H1 (cell line): ENCODE measurements around the gene SLC16A8. TPM values are rescaled to one million over a fixed set of nuclear protein-coding genes. Genes with fewer than 3 reads are reported as not detected.

Experiments
- CTCF ChIA-PET: fragments of 300-600 bp; sonication (Branson Sonifier 250); formaldehyde crosslinking; loops from one replicate; lab custom pipeline; 2021; ENCODE audit not compliant: partially characterized antibody; lab: Charles Lee
- POLR2A ChIA-PET: fragments of 300-600 bp; sonication (Branson Sonifier 250); formaldehyde crosslinking; loops from one replicate; lab custom pipeline; 2021; ENCODE audit warnings: inconsistent platforms; ENCODE audit not compliant: partially characterized antibody; lab: Charles Lee
- DNase-seq, 2 experiments: peaks; one replicate each; pipeline versions ENCODE4 v3.0.0 to v3.0.0-alpha.2; 2010 to 2022; ENCODE audit warnings: low spot score in 2 of 2, low read depth in 1 of 2, mixed read lengths in 1 of 2
- FAIRE-seq: peaks from 2 replicates; lab custom pipeline; 2011; peaks lifted over from hg19 to GRCh38; lab: Jason Lieb, UNC
- H2AFZ ChIP-seq: 2 replicates; pipeline ENCODE4 v1.8.1; 2012; ENCODE audit warnings: low read length, inconsistent platforms
- H2AK5ac ChIP-seq: 2 replicates; pipeline ENCODE4 v1.6.1; 2013; ENCODE audit warnings: low read depth, low read length
- H2BK120ac ChIP-seq: replicated peaks from 2 replicates; pipeline ENCODE3; 2013; ENCODE audit warnings: low read depth, low read length, inconsistent platforms
- H2BK12ac ChIP-seq: 2 replicates; pipeline ENCODE4 v1.6.1; 2013; ENCODE audit warnings: low read depth, low read length
- H2BK15ac ChIP-seq: 2 replicates; pipeline ENCODE4 v1.6.1; 2013; ENCODE audit warnings: low read length
- H2BK20ac ChIP-seq: 2 replicates; pipeline ENCODE4 v1.6.1; 2013; ENCODE audit warnings: low read length
- H2BK5ac ChIP-seq: 2 replicates; pipeline ENCODE4 v1.6.1; 2013; ENCODE audit warnings: low read depth, low read length
- H3K14ac ChIP-seq: 2 replicates; pipeline ENCODE4 v1.6.1; 2013; ENCODE audit warnings: inconsistent platforms; ENCODE audit not compliant: insufficient read length
- H3K18ac ChIP-seq: 2 replicates; pipeline ENCODE4 v1.6.1; 2013; ENCODE audit warnings: low read length; ENCODE audit errors: extremely low read depth
- H3K23ac ChIP-seq: 2 replicates; pipeline ENCODE4 v1.6.1; 2013; ENCODE audit warnings: inconsistent platforms; ENCODE audit not compliant: insufficient read length
- H3K23me2 ChIP-seq: 2 replicates; pipeline ENCODE4 v1.6.1; 2013; ENCODE audit warnings: low read depth, low read length
- H3K27ac ChIP-seq: 2 replicates; pipeline ENCODE4 v1.6.1; 2011; ENCODE audit warnings: low read depth, low read length, inconsistent platforms
- H3K27me3 ChIP-seq, 4 experiments: replicated peaks in 1 of 4; 1 replicate in 1 of 4; 2 replicates in 3 of 4; pipeline versions ENCODE4 v1.6.1 to v1.8.1; 2011 to 2013; ENCODE audit warnings: low read length in 3 of 4, mild to moderate bottlenecking in 3 of 4, inconsistent platforms in 2 of 4, mixed read lengths in 2 of 4, moderate library complexity in 1 of 4; ENCODE audit not compliant: control insufficient read depth in 3 of 4, insufficient read depth in 3 of 4; ENCODE audit errors: extremely low read depth in 1 of 4
- H3K36me3 ChIP-seq, 4 experiments: 2 replicates each; pipeline versions ENCODE4 v1.6.1 to v1.8.1; 2011 to 2013; ENCODE audit warnings: mild to moderate bottlenecking in 4 of 4, low read length in 3 of 4, moderate library complexity in 2 of 4, control low read depth in 1 of 4, inconsistent platforms in 1 of 4; ENCODE audit not compliant: insufficient read depth in 4 of 4, control insufficient read depth in 2 of 4
- H3K4ac ChIP-seq: replicated peaks from 2 replicates; pipeline ENCODE3; 2013; ENCODE audit warnings: low read length, low read depth, mixed read lengths, inconsistent platforms; ENCODE audit not compliant: insufficient read length
- H3K4me1 ChIP-seq, 4 experiments: replicated peaks in 1 of 4; 1 replicate in 1 of 4; 2 replicates in 3 of 4; pipeline versions ENCODE4 v1.6.1 to v1.8.1; 2011 to 2013; ENCODE audit warnings: low read length in 3 of 4, inconsistent platforms in 2 of 4, mixed read lengths in 1 of 4; ENCODE audit not compliant: insufficient read depth in 4 of 4, control insufficient read depth in 3 of 4
- H3K4me2 ChIP-seq, 2 experiments: 2 replicates each; pipeline versions ENCODE4 v1.6.1 to v1.8.1; 2011 to 2013; ENCODE audit warnings: low read depth in 2 of 2, low read length in 2 of 2, control low read depth in 1 of 2, inconsistent platforms in 1 of 2, mild to moderate bottlenecking in 1 of 2; ENCODE audit not compliant: insufficient read depth in 1 of 2
- H3K4me3 ChIP-seq, 4 experiments: fragments of 200-600, 300-600 bp in 1 of 4; sonication (generic), shearing (Covaris generic), sonication (Bioruptor Twin) in 1 of 4; 2 replicates each; pipeline versions ENCODE4 v1.5.1 to v1.8.1; 2011 to 2016; ENCODE audit warnings: low read length in 4 of 4, low read depth in 3 of 4, control low read depth in 2 of 4, inconsistent platforms in 2 of 4, mild to moderate bottlenecking in 2 of 4, mixed read lengths in 1 of 4, moderate library complexity in 1 of 4; ENCODE audit not compliant: insufficient read depth in 2 of 4; ENCODE audit errors: extremely low read depth in 1 of 4
- H3K56ac ChIP-seq: replicated peaks from 2 replicates; pipeline ENCODE3; 2013; ENCODE audit warnings: low read depth, mild to moderate bottlenecking, mixed read lengths, low read length, inconsistent platforms; ENCODE audit not compliant: insufficient read length
- H3K79me1 ChIP-seq: 2 replicates; pipeline ENCODE4 v1.6.1; 2013; ENCODE audit warnings: low read depth, low read length, control low read depth
- H3K79me2 ChIP-seq, 2 experiments: 2 replicates each; pipeline versions ENCODE4 v1.6.1 to v1.8.1; 2012 to 2013; ENCODE audit warnings: low read length in 2 of 2, mild to moderate bottlenecking in 2 of 2, inconsistent platforms in 1 of 2; ENCODE audit not compliant: insufficient read depth in 2 of 2, control insufficient read depth in 1 of 2
- H3K9ac ChIP-seq, 4 experiments: replicated peaks in 1 of 4; 1 replicate in 1 of 4; 2 replicates in 3 of 4; pipeline versions ENCODE4 v1.6.1 to v1.8.1; 2011 to 2013; ENCODE audit warnings: low read depth in 3 of 4, low read length in 3 of 4, control low read depth in 2 of 4, mild to moderate bottlenecking in 2 of 4, moderate library complexity in 2 of 4, inconsistent platforms in 1 of 4; ENCODE audit errors: extremely low read depth in 1 of 4
- H3K9me3 ChIP-seq, 2 experiments: 2 replicates each; pipeline versions ENCODE4 v1.6.1 to v1.8.1; 2012 to 2013; ENCODE audit warnings: mild to moderate bottlenecking in 2 of 2, moderate library complexity in 2 of 2, control low read depth in 1 of 2, inconsistent platforms in 1 of 2, low read depth in 1 of 2, low read length in 1 of 2, mixed read lengths in 1 of 2; ENCODE audit not compliant: insufficient read depth in 2 of 2
- H4K20me1 ChIP-seq, 2 experiments: replicated peaks in 1 of 2; 2 replicates each; pipeline versions ENCODE3 to v1.8.1; 2011 to 2013; ENCODE audit warnings: inconsistent platforms in 2 of 2, low read length in 2 of 2, mild to moderate bottlenecking in 1 of 2; ENCODE audit not compliant: insufficient read depth in 2 of 2, control insufficient read depth in 1 of 2
- H4K5ac ChIP-seq: 2 replicates; pipeline ENCODE4 v1.6.1; 2013; ENCODE audit warnings: low read length, low read depth, mixed read lengths, inconsistent platforms; ENCODE audit not compliant: insufficient read length
- H4K8ac ChIP-seq: 2 replicates; pipeline ENCODE4 v1.8.0; 2013; ENCODE audit warnings: mild to moderate bottlenecking, moderate library complexity, low read length, inconsistent platforms; ENCODE audit not compliant: insufficient read depth; ENCODE audit errors: extremely low read depth
- H4K91ac ChIP-seq: replicated peaks from 2 replicates; pipeline ENCODE3; 2013; ENCODE audit warnings: low read length, mixed read lengths, inconsistent platforms; ENCODE audit not compliant: insufficient read length
- CHD2 ChIP-seq: IDR thresholded peaks from 2 replicates; pipeline ENCODE4 v1.6.1; 2012; ENCODE audit warnings: low read length, improper control_type of control experiment
- EZH2 ChIP-seq: fragments of 200-600 bp; sonication (generic); IDR thresholded peaks from 2 replicates; pipeline ENCODE4 v1.7.1; 2012; ENCODE audit warnings: low read depth, mild to moderate bottlenecking, moderate library complexity, low read length, inconsistent platforms; ENCODE audit not compliant: severe bottlenecking
- GABPA ChIP-seq: IDR thresholded peaks from 2 replicates; pipeline ENCODE4 v1.6.1; 2011; ENCODE audit warnings: mild to moderate bottlenecking, low read length, moderate library complexity, borderline replicate concordance; ENCODE audit not compliant: insufficient read depth
- KDM1A ChIP-seq: fragments of 200-600, 300-600 bp; sonication (generic); IDR thresholded peaks from 2 replicates; pipeline ENCODE4 v1.7.1; 2016; ENCODE audit warnings: mild to moderate bottlenecking, low read length, borderline replicate concordance
- KDM5A ChIP-seq: fragments of 200-600 bp; IDR thresholded peaks from 2 replicates; pipeline ENCODE4 v1.7.1; 2012; ENCODE audit warnings: mild to moderate bottlenecking, low read length, inconsistent platforms, mixed read lengths
- NANOG ChIP-seq: IDR thresholded peaks from 2 replicates; pipeline ENCODE4 v1.6.1; 2011; ENCODE audit warnings: low read length, low read depth, mild to moderate bottlenecking, inconsistent platforms; ENCODE audit not compliant: insufficient read depth, poor library complexity, severe bottlenecking
- RAD21 ChIP-seq, 2 experiments: IDR thresholded peaks in 1 of 2; conservative IDR thresholded peaks in 1 of 2; 2 replicates each; pipeline ENCODE4 v1.6.1; 2011; ENCODE audit warnings: low read depth in 2 of 2, low read length in 2 of 2, improper control_type of control experiment in 1 of 2, inconsistent platforms in 1 of 2, mild to moderate bottlenecking in 1 of 2, moderate library complexity in 1 of 2
- TBP ChIP-seq: IDR thresholded peaks from 2 replicates; pipeline ENCODE4 v1.6.1; 2011; ENCODE audit warnings: low read depth, low read length, improper control_type of control experiment
- USF2 ChIP-seq: IDR thresholded peaks from 2 replicates; pipeline ENCODE4 v1.6.1; 2011; ENCODE audit warnings: low read length, improper control_type of control experiment
- WGBS, 2 experiments: shearing (Covaris generic) in 1 of 2; methylation state at CpG; one replicate each; pipeline versions ENCODE4 v1.1.6 to v1.1.7; 2013 to 2015; ENCODE audit warnings: low lambda C conversion rate in 2 of 2, mixed read lengths in 2 of 2, inconsistent platforms in 1 of 2, low coverage in 1 of 2, missing lambda C conversion rate in 1 of 2; ENCODE audit not compliant: insufficient replicate concordance in 2 of 2, insufficient coverage in 1 of 2, insufficient read length in 1 of 2; ENCODE audit errors: extremely low coverage in 1 of 2, missing lambda C conversion rate in 1 of 2; 5-methylcytosine and 5-hydroxymethylcytosine counted together
- polyA plus RNA-seq, 7 experiments: library from polyadenylated mRNA; depleted of rRNA in 3 of 7; stranded (reverse) in 5 of 7; unstranded in 2 of 7; fragments of >200 nt in 5 of 7; fragments of 200-250 nt in 2 of 7; gene quantifications; 1 replicate in 5 of 7; 2 replicates in 1 of 7; 4 replicates in 1 of 7; pipeline versions ENCODE4 v1.2.1 to v1.2.3, GENCODE V29; 2011 to 2013; ENCODE audit warnings: missing spikeins in 2 of 7, mixed read lengths in 2 of 7
- total RNA-seq: library from RNA; stranded (reverse); fragmentation: NEBNext Ultra II Directional; extraction: Animal tissue kit (Norgen Biotek cat#: 25700); gene quantifications from 2 replicates; pipeline ENCODE4 v1.2.1, GENCODE V29; 2021

The SLC16A8 gene
- total and polyA plus RNA-seq, 2 of the 8 experiments (the other 6 are each of a cell fraction or from before 2014, with no cell fraction given) = 0.70 TPM; not detected in 1

- Histone ChIP-seq H3K9ac (peak overlapping the region in 2 of 4 experiments; percentile 20 to 21; a peak in 1 of 7 replicates), H4K20me1 (no peaks in the 10 kb centered on the region), H3K9me3 (no peaks in the 10 kb centered on the region), H3K23me2 (no peaks in the 10 kb centered on the region; the same call in 1 of the 2 replicates), H2BK15ac (peak overlapping the region; percentile 36; the same call in 1 of the 2 replicates), H3K79me1 (no peaks in the 10 kb centered on the region), H3K36me3 (no peaks in the 10 kb centered on the region), H2AFZ (no peak overlapping the region), H3K4ac (peak overlapping the region; percentile 73), H3K4me1 (peaks cover 0 to 33% (median 22%) of the 10 kb centered on the region in 4 experiments; a peak in 6 of 7 replicates), H4K5ac (peak overlapping the region; percentile 85), H3K14ac (no peak overlapping the region), H2BK5ac (peak overlapping the region; percentile 85; the same call in 1 of the 2 replicates), H3K23ac (no peak overlapping the region), H3K56ac (peak overlapping the region; percentile 51), H3K18ac (peak overlapping the region; percentile 89), H2BK12ac (peak overlapping the region; percentile 93), H3K79me2 (no peaks in the 10 kb centered on the region), H4K91ac (peak overlapping the region; percentile 91), H3K4me3 (peak overlapping the region in 2 of 4 experiments; percentile 4 to 19; a peak in 2 of 8 replicates), H4K8ac (peak overlapping the region; percentile 90), H3K27me3 (peaks cover 0 to 4% (median under 1%) of the 10 kb centered on the region in 4 experiments; a peak in 1 of 7 replicates), H3K4me2 (peak overlapping the region; percentile 32 to 33), H2BK120ac (peak overlapping the region; percentile 55), H2BK20ac (peak overlapping the region; percentile 68), H3K27ac (peak overlapping the region; percentile 61; the same call in 1 of the 2 replicates), H2AK5ac (peak overlapping the region; percentile 69)
- peak; percentile 13 for FAIRE-seq
- ChIA-PET POLR2A (interaction anchor here (0.9 to 1.6 kb wide), 11 partner anchors 11 to 217 kb away, joined by 3 to 6 read pairs (median 4); partner anchors contain the start of gene PICK1), CTCF (interaction anchor here (0.7 to 2.6 kb wide), 11 partner anchors 16 to 64 kb away, joined by 3 to 15 read pairs (median 3); no protein-coding TSS in a partner anchor)
- 32% methylated on average over 15 of the region's 15 CpGs; no CpG with 5 or more reads in 1 of the 2 experiments for WGBS, 2 experiments
- peak; percentile 56 to 70 for DNase-seq
- TF ChIP-seq KDM1A = peak; percentile 99
- TF ChIP-seq TBP = no peak; the same call in 1 of the 2 replicates
- TF ChIP-seq NANOG = no peak
- TF ChIP-seq GABPA = no peak
- TF ChIP-seq CHD2 = no peak; the same call in 1 of the 2 replicates
- TF ChIP-seq KDM5A = no peak
- TF ChIP-seq RAD21 (IDR thresholded peaks at IDR 0.05 in 1 of 2, conservative IDR thresholded peaks at IDR 0.05 in 1 of 2; ENCODE audit: low read depth in 2 of 2, low read length in 2 of 2) = peak; percentile 7 to 33; a peak in 1 of 4 replicates
- peak; percentile 63 for TF ChIP-seq USF2
- TF ChIP-seq EZH2 = no peak
These were observed 49.6 kb downstream of the SLC16A8 start for GRCh38 chr22:38034278-38034882.
